ENCODE measurements around the gene ARAP3. TPM values are rescaled to one million over a fixed set of nuclear protein-coding genes. Genes with fewer than 3 reads are reported as not detected.

Gene ARAP3
- total and polyA plus RNA-seq, 2 experiments from 2014 or later, result 18.4 to 33.2 TPM

GRCh38 chr5:141630570-141631140 is 51.4 kb downstream of the ARAP3 start:
- no peaks in the 10 kb centered on the region for H3K27me3 Mint-ChIP-seq (ENCODE audit: insufficient read depth, low read depth, poor library complexity)
- no peak for ATAC-seq
- H3K36me3 ChIP-seq (ENCODE audit: insufficient read depth), result peaks cover 22% of the 10 kb centered on the region
- no peaks in the 10 kb centered on the region for H3K9me3 Mint-ChIP-seq
- H3K4me3 Mint-ChIP-seq, result no peak overlapping the region
- peaks cover 48% of the 10 kb centered on the region for H3K36me3 Mint-ChIP-seq (ENCODE audit: low read depth)
- H3K4me2 ChIP-seq, result no peak overlapping the region
- no peak overlapping the region for H3K4me3 ChIP-seq
- H3K27ac ChIP-seq (ENCODE audit: low read depth), result no peak overlapping the region
- H4K20me1 ChIP-seq (replicated peaks; ENCODE audit: insufficient read depth), result peaks cover 41% of the 10 kb centered on the region
- peaks cover 11% of the 10 kb centered on the region for H3K4me1 Mint-ChIP-seq
- no peak overlapping the region for H2AFZ ChIP-seq
- H3K4me1 ChIP-seq (ENCODE audit: insufficient read depth), result peaks cover 7% of the 10 kb centered on the region
- TF ChIP-seq JUNB (IDR thresholded peaks at IDR 0.05; ENCODE audit: unreplicated experiment) (no peak), ZNF331 (CRISPR knock-in tag; IDR thresholded peaks at IDR 0.05; ENCODE audit: low read depth) (no peak), ZNF114 (CRISPR knock-in tag; IDR thresholded peaks at IDR 0.05) (no peak), STAT1 (IDR thresholded peaks at IDR 0.05; ENCODE audit: unreplicated experiment) (no peak), EZH2 (IDR thresholded peaks at IDR 0.05; ENCODE audit: low read depth, unreplicated experiment) (no peak), EZH2phosphoT487 (IDR thresholded peaks at IDR 0.05; ENCODE audit: unreplicated experiment) (no peak), CTCF (conservative IDR thresholded peaks at IDR 0.05; ENCODE audit: low read depth in 2 of 2) (no peak), ZNF462 (CRISPR knock-in tag; IDR thresholded peaks at IDR 0.05) (no peak), CREB1 (CRISPR knock-in tag; IDR thresholded peaks at IDR 0.05; ENCODE audit: low read depth) (no peak), POLR2AphosphoS5 (IDR thresholded peaks at IDR 0.05; ENCODE audit: low read depth) (no peak), NANOG (IDR thresholded peaks at IDR 0.05; ENCODE audit: borderline replicate concordance) (no peak), REST (IDR thresholded peaks at IDR 0.05; ENCODE audit: unreplicated experiment) (no peak)
- TF ChIP-seq, protein P1, sequence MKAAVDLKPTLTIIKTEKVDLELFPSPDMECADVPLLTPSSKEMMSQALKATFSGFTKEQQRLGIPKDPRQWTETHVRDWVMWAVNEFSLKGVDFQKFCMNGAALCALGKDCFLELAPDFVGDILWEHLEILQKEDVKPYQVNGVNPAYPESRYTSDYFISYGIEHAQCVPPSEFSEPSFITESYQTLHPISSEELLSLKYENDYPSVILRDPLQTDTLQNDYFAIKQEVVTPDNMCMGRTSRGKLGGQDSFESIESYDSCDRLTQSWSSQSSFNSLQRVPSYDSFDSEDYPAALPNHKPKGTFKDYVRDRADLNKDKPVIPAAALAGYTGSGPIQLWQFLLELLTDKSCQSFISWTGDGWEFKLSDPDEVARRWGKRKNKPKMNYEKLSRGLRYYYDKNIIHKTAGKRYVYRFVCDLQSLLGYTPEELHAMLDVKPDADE (IDR thresholded peaks at IDR 0.05), result no peak
- H3F3A ChIP-seq (replicated peaks; ENCODE audit: low read depth), result 0 out of 2 replicates have a peak, but pooled peaks cover 8% of the 10 kb centered on the region
- H3K27me3 ChIP-seq (ENCODE audit: insufficient read depth), result no peaks in the 10 kb centered on the region
- H3K9me2 ChIP-seq (ENCODE audit: insufficient read depth), result no peaks in the 10 kb centered on the region
- H3K27ac Mint-ChIP-seq, result no peak overlapping the region
- H3K79me2 ChIP-seq (replicated peaks; ENCODE audit: insufficient read depth), result peaks cover 48% of the 10 kb centered on the region
- no peak for DNase-seq (ENCODE audit: low spot score)
